ENCODE results near the gene ZNF747. TPM values are rescaled to one million over a fixed set of nuclear protein-coding genes. Genes with fewer than 3 reads are reported as not detected.

ZNF747 gene
- total RNA-seq, 1 experiment from 2014 or later, result 10.9 TPM

DNA sequence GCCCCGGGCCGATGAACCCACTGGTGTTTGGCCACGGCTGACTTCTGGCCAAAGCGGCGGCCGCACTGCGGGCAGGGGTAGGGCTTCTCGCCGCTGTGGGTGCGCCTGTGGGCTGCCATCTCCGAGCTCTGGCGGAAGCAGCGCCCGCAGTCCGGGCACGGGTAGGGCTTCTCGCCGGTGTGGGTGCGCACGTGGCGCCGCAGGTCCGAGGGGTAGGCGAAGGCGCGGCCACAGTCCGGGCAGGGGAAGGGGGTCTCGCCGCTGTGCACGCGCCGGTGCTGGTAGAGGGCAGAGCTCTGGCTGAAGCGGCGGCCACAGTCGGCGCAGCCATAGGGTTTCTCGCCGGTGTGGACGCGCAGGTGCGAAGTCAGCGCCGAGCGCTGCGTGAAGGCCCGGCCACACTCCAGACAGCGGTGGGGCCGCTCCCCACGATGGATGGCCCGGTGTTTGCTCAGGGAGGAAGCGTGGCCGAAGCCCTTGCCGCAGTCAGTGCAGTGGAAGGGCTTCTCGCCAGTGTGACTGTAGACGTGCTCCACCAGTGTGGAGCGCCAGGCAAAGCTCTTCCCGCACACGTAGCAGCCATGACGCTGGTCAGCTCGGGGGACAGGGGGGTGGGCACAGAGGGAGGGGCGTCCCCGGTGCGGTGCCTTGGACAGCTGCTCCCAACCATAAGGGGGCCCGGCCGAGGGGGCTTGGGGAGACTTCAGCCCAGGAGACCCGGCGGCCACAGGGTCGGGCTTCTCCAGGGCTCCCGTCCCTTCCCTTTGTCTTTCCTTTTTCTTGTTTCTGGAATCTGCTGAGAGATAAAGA is 20.9 kb upstream of the ZNF747 start:
- DNase-seq (ENCODE audit: low read depth, low spot score), result no peak
- ChIA-PET POLR2A (no interaction called here), CTCF (no interaction called here)
- peaks cover 9% of the 10 kb centered on the region; the same call in 1 of the 2 replicates for H3K4me1 ChIP-seq (ENCODE audit: control insufficient read depth, insufficient read depth, low read length)
- no peaks in the 10 kb centered on the region for H3K36me3 ChIP-seq (ENCODE audit: control insufficient read depth, insufficient read depth, low read length)
- intact Hi-C loops (cut with micrococcal nuclease; ENCODE audit: unreplicated experiment), result no loop called here
- no TSS peak for BruUV-seq (replicated peaks)
- no peaks in the 10 kb centered on the region for H3K9me3 ChIP-seq (ENCODE audit: control insufficient read depth, insufficient read depth, low read depth, low read length)
- no peak overlapping the region for H3K27ac ChIP-seq (ENCODE audit: low read length)
- H3K4me3 ChIP-seq (ENCODE audit: low read depth in 2 of 2, low read length in 2 of 2), result no peak overlapping the region
- TF ChIP-seq, protein P1, sequence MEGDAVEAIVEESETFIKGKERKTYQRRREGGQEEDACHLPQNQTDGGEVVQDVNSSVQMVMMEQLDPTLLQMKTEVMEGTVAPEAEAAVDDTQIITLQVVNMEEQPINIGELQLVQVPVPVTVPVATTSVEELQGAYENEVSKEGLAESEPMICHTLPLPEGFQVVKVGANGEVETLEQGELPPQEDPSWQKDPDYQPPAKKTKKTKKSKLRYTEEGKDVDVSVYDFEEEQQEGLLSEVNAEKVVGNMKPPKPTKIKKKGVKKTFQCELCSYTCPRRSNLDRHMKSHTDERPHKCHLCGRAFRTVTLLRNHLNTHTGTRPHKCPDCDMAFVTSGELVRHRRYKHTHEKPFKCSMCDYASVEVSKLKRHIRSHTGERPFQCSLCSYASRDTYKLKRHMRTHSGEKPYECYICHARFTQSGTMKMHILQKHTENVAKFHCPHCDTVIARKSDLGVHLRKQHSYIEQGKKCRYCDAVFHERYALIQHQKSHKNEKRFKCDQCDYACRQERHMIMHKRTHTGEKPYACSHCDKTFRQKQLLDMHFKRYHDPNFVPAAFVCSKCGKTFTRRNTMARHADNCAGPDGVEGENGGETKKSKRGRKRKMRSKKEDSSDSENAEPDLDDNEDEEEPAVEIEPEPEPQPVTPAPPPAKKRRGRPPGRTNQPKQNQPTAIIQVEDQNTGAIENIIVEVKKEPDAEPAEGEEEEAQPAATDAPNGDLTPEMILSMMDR (IDR thresholded peaks at IDR 0.05), result no peak
- TF ChIP-seq SIN3A (IDR thresholded peaks at IDR 0.05; ENCODE audit: borderline replicate concordance, insufficient read depth, low read depth, low read length), result no peak
- TF ChIP-seq TCF7L2 (IDR thresholded peaks at IDR 0.05; ENCODE audit: low read depth, low read length), result no peak
- TF ChIP-seq POLR2AphosphoS5 (IDR thresholded peaks at IDR 0.05; ENCODE audit: low read depth, low read length), result no peak
- TF ChIP-seq, protein P2, sequence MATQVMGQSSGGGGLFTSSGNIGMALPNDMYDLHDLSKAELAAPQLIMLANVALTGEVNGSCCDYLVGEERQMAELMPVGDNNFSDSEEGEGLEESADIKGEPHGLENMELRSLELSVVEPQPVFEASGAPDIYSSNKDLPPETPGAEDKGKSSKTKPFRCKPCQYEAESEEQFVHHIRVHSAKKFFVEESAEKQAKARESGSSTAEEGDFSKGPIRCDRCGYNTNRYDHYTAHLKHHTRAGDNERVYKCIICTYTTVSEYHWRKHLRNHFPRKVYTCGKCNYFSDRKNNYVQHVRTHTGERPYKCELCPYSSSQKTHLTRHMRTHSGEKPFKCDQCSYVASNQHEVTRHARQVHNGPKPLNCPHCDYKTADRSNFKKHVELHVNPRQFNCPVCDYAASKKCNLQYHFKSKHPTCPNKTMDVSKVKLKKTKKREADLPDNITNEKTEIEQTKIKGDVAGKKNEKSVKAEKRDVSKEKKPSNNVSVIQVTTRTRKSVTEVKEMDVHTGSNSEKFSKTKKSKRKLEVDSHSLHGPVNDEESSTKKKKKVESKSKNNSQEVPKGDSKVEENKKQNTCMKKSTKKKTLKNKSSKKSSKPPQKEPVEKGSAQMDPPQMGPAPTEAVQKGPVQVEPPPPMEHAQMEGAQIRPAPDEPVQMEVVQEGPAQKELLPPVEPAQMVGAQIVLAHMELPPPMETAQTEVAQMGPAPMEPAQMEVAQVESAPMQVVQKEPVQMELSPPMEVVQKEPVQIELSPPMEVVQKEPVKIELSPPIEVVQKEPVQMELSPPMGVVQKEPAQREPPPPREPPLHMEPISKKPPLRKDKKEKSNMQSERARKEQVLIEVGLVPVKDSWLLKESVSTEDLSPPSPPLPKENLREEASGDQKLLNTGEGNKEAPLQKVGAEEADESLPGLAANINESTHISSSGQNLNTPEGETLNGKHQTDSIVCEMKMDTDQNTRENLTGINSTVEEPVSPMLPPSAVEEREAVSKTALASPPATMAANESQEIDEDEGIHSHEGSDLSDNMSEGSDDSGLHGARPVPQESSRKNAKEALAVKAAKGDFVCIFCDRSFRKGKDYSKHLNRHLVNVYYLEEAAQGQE (IDR thresholded peaks at IDR 0.05; ENCODE audit: insufficient read depth in 1 of 2, low read depth in 2 of 2, low read length in 1 of 2), result no peak
- no peaks in the 10 kb centered on the region for H3K27me3 ChIP-seq (ENCODE audit: control insufficient read depth, insufficient read depth, low read length)
- in situ Hi-C loops (cut with HindIII; ENCODE audit: low pct_unique_long_range_greater_than_20kb, low sequenced_read_pairs), result no loop called here
- no peak for ATAC-seq

DNA sequence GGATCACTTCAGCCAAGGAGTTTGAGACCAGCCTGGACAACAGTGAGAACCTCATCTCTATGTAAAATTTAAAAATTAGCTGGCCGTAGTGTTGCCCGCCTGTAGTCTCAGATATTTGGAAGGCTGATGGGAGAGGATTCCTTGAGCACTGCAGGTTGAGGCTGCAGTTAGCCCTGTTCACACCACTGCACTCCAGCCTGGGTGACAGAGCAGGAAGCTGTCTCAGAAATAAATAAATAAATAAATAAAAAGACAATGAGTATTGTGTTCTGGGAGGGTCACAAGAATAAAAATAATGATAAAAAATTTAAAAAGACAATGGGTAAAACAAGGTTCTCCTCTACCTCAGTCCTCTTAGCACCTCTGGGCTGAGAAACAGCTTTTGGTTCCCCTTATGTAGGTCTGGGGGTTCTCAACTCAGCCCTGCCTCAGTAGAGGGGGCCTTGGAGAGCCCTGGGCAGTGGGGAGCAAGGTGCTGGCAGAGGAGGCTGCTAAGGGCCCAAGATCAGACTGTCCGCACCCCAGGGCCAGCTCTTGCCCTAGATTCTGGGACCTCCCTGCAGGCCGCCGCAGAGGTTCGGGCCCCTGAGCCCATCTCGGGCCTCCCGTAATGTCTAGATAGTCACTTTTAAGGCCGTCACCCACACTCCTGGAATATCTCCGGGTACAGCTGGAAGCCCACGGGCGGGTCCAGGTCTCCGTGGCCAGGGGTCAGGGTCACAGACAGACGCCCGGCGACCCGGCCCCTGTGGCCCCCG is 20.1 kb upstream of the ZNF747 start:
- peaks cover 9% of the 10 kb centered on the region; the same call in 1 of the 2 replicates for H3K4me1 ChIP-seq (ENCODE audit: control insufficient read depth, insufficient read depth, low read length)
- no peaks in the 10 kb centered on the region for H3K27me3 ChIP-seq (ENCODE audit: control insufficient read depth, insufficient read depth, low read length)
- no peak overlapping the region for H3K27ac ChIP-seq (ENCODE audit: low read length)
- no peak for ATAC-seq
- DNase-seq (ENCODE audit: low read depth, low spot score), result no peak
- H3K36me3 ChIP-seq (ENCODE audit: control insufficient read depth, insufficient read depth, low read length), result no peaks in the 10 kb centered on the region
- in situ Hi-C loops (cut with HindIII; ENCODE audit: low pct_unique_long_range_greater_than_20kb, low sequenced_read_pairs), result no loop called here
- H3K9me3 ChIP-seq (ENCODE audit: control insufficient read depth, insufficient read depth, low read depth, low read length), result no peaks in the 10 kb centered on the region
- ChIA-PET POLR2A (no interaction called here), CTCF (no interaction called here)
- no TSS peak for BruUV-seq (replicated peaks)
- no peak overlapping the region for H3K4me3 ChIP-seq (ENCODE audit: low read depth in 2 of 2, low read length in 2 of 2)
- TF ChIP-seq POLR2AphosphoS5 (IDR thresholded peaks at IDR 0.05; ENCODE audit: low read depth, low read length), result no peak
- TF ChIP-seq, protein P2 (IDR thresholded peaks at IDR 0.05; ENCODE audit: insufficient read depth in 1 of 2, low read depth in 2 of 2, low read length in 1 of 2), result no peak
- TF ChIP-seq TCF7L2 (IDR thresholded peaks at IDR 0.05; ENCODE audit: low read depth, low read length), result no peak
- TF ChIP-seq SIN3A (IDR thresholded peaks at IDR 0.05; ENCODE audit: borderline replicate concordance, insufficient read depth, low read depth, low read length), result no peak
- TF ChIP-seq, protein P1 (IDR thresholded peaks at IDR 0.05), result no peak
- intact Hi-C loops (cut with micrococcal nuclease; ENCODE audit: unreplicated experiment), result no loop called here
